Omental fat pad (tissue), 4 donors: Measurements from ENCODE around the gene MCMBP. TPM values are rescaled to one million over a fixed set of nuclear protein-coding genes. Genes with fewer than 3 reads are reported as not detected.
"Not testable (repeated sequence)": the region's sequence is repeated elsewhere in the genome, so short reads cannot be mapped to it uniquely, and the experiment has no call there.

Source experiments
- ATAC-seq: fragments of 150-250 bp; one replicate; pipeline ENCODE4 v1.9.1; 2016; ENCODE audit warnings: mild to moderate bottlenecking, moderate library complexity; ENCODE audit not compliant: low FRiP score
- DNase-seq: peaks from one replicate; pipeline ENCODE4 v3.0.0-alpha.2; 2019; ENCODE audit warnings: low spot score
- total RNA-seq, 4 donors: library from RNA; depleted of rRNA; stranded (reverse); fragments of >200 nt; gene quantifications; one replicate each; pipeline ENCODE4 v1.1.0, GENCODE V29; 2016
- TF ChIP-seq, protein P1 (sequence below), 3 donors: fragments of 450-650 bp; IDR thresholded peaks; one replicate each; pipeline ENCODE4 v1.5.1; 2016 to 2017; ENCODE audit warnings: antibody characterized with exemption in 3 of 3, mild to moderate bottlenecking in 3 of 3, moderate library complexity in 2 of 3

MCMBP gene
- total RNA-seq, 4 donors from 2014 or later, result 38.6 to 85.1 (median 56.3) TPM

DNA sequence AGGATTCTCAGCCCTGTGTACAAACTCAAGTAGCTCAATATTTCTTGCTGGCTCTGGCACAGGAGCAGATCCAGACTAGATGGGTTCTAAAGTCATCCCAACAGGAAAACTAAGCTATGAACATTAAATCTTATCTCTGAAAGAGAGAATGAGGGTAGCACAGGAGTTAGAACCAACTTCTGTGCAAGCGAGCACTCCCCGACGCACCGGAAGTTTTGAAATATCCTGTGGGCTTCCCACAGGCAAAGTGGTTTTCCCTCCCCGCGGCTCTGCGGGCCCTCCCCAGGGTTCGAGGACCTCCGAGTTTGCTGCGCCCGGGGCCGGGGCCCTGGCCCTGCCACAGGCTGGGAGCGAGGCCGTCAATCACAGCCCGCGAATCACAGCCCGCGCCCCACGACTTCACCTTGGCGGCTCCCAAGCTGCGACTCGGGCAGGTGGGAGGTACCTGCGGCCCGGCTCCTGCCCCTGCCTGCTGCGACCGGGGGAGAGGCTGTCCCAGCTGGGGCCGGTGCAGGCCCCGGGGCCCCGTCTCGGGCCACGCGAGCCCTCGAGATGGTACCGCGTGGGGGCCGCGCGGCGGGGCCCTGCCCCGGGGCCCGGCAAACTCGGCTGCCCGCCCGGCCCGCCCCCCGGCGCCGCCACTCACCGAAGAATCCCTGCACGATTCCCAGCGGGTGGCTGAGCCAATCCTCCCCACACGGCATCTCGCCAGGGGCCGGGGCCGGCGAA, 598 bp downstream of the MCMBP start:
- ATAC-seq (peak; percentile 46), DNase-seq (no peak)
- TF ChIP-seq, protein P1, sequence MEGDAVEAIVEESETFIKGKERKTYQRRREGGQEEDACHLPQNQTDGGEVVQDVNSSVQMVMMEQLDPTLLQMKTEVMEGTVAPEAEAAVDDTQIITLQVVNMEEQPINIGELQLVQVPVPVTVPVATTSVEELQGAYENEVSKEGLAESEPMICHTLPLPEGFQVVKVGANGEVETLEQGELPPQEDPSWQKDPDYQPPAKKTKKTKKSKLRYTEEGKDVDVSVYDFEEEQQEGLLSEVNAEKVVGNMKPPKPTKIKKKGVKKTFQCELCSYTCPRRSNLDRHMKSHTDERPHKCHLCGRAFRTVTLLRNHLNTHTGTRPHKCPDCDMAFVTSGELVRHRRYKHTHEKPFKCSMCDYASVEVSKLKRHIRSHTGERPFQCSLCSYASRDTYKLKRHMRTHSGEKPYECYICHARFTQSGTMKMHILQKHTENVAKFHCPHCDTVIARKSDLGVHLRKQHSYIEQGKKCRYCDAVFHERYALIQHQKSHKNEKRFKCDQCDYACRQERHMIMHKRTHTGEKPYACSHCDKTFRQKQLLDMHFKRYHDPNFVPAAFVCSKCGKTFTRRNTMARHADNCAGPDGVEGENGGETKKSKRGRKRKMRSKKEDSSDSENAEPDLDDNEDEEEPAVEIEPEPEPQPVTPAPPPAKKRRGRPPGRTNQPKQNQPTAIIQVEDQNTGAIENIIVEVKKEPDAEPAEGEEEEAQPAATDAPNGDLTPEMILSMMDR (IDR thresholded peaks at IDR 0.05), result no peak

DNA sequence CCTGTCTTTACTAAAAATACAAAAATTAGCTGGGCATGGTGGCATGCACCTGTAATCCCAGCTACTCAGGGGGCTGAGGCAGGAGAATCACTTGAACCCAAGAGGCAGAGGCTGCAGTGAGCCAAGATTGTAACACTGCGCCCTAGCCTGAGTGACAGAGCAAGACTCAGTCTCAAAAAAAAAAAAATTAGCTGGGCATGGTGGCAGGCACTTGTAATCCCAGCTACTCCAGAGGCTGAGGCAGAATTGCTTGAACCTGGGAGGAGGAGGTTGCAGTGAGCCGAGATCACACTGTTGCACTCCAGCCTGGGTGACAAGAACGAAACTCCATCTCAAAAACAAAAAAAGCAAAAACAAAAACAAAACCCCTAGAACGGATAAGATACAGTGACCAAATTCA, 3.2 kb downstream of the MCMBP start:
- ATAC-seq, DNase-seq: not testable (repeated sequence)

DNA sequence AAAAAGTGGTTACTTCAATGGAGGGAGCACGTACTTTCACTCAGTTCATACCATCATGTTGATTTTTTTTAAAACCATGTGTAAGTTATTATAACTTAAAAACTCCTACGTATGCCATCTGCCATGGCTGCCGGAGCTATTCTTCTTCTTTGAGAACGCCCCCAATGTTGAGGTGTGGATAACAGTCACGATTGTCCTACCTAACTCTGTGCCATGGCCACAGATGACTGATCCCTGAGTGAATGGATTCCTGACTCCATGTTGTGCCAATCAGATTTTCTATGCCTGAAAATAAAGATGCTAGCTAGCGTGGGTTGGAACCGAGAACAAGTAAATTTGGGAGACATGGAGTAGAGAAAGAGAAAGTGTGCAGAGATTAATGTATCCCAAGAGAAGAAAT, 5.3 kb downstream of the MCMBP start:
- TF ChIP-seq, protein P1 (IDR thresholded peaks at IDR 0.05), result no peak
- ATAC-seq (no peak), DNase-seq (no peak)

DNA sequence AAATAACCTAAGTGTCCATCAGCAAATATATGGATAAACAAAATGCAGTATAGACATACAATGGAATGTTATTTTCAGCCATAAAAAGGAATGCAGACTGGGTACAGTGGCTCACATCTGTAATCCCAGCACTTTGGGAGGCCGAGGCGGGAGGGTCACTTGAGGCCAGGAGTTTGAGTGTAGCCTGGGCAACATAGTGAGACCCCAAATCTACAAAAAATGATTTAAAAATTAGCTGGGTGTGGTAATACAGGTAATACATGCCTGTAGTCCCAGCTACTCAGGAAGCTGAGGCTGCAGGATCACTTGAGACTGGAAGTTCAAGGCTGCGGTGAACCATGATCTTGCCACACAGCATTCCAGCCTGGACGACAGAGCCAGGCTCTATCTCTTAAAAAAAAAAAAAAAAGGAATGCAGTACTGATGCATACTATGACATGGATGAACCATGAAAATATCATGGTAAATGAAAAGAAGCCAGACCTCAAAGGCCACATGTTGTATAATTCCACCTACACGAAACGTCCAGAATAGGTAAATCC, 6.9 kb downstream of the MCMBP start:
- TF ChIP-seq, protein P1 (IDR thresholded peaks at IDR 0.05), result no peak
- ATAC-seq (no peak), DNase-seq (no peak)

DNA sequence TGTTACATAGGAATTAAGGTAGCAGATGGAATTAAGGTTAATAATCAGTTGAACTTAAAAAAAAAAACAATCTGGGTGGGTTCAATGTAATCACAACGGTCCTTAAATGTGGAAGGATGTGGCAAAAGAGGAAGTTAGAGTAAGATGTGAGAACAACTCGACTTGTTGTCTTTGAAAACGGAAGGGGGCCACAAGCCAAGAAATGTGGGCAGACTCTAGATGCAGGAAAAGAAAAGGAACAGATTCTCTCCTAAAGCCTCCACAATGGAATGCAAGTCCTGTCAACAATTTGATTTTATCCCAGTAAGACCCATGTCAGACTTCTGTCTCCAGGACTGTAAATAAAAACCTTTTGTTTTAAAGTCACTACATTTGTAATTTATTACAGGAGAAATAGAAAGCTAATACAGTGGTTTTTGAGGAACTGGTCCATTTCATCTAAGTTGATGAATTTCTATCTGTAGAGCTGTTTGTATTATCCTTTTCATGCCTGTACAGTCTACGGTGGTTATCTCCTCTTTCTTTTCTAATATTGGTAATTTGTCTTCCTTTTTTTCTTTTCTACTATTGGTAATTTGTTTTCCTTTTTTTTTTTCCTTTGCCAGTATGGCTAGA, 8.6 kb downstream of the MCMBP start:
- TF ChIP-seq, protein P1 (IDR thresholded peaks at IDR 0.05), result no peak
- ATAC-seq (no peak), DNase-seq (no peak)

DNA sequence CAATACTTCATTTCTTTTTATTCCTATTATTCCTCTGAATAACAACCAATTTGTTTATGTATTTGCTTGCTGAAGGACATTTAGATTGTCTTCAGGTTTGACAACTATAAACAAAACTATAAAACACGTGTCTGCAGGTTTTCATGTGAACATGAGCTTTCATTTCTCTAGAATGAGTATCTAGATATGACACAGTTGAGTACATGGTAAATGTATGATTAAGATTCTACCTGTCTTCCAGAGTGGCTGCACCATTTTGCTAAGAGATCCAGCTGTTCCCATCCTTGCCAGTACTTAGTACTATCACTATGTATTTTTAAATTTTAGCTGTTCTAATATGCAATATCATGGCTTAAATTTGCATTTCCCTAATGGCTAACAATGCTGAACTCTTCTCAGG, 10.1 kb downstream of the MCMBP start:
- TF ChIP-seq, protein P1 (IDR thresholded peaks at IDR 0.05), result no peak
- ATAC-seq (no peak), DNase-seq (no peak)

DNA sequence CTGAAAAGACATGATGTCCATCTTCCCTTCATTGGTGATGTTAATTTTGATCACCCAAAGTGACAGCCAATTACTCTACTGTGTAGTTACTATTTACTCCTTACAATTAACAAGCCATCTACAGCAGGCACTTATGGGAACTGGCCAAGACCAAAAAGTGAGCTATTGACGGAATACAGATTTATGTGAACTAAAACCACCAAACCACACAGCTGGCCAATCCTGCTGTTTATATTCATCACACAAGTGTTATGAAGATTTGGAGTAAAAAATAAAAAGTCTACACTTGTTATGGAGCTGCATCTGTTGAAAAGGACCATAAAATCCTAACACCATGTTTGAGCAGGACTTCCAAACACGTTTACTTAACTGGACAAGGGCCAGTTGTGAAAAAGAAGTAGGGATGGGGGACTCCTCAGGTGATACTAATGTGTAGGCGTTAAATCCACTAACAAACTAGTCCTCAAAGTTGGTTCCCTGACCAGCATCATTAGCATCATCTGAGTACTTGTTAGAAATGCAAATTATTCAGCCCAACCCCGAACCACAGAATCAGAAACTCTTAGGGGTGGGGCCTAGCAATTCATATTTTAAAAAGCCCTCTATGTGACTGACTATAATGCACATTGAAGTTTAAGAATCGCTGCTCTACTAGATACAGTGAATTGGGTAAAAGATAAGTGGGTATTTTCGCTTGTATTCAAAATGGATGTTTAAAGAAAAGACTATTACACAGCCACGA, 11.6 kb downstream of the MCMBP start:
- DNase-seq (no peak), ATAC-seq (no peak)
- TF ChIP-seq, protein P1 (IDR thresholded peaks at IDR 0.05), result no peak
